Measurements from ENCODE around the gene ARL4C.

- TF ChIP-seq CTCF (IDR thresholded peaks at IDR 0.05) (no peak), EP300 (IDR thresholded peaks at IDR 0.05) (no peak)
Measured at GRCh38 chr2:234542742-234543141, 45.9 kb upstream of the ARL4C start.

All from ovary (tissue), 3 donors.